ENCODE measurements around the gene MTUS2.

DNA sequence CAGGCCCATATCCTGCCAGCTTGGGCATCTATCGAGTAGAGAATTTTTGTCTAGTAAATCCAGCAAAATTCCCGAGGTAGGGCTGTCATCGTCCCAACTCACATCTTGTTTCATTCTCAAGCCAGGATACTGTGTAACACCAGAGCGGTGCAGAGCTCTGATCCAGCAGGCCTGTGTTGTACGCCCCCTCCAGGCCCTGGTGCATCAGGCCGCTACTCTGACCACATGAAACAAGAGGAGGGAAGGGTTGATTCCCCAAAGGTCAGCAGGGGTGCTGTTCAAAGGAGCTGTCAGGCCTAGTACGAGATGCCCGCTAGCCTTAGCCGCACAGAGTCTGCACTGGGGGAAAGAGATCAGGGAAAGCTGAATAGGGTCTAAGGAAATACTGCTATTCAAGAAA is 499.3 kb downstream of the MTUS2 start:
- TF ChIP-seq CTCF (IDR thresholded peaks at IDR 0.05) = no peak
- TF ChIP-seq POLR2A (IDR thresholded peaks at IDR 0.05) = no peak

Data from stomach (tissue), 4 donors.